GM18498 (cell line): ENCODE results near the gene GYPB.
"Not testable (repeated sequence)": the region's sequence is repeated elsewhere in the genome, so short reads cannot be mapped to it uniquely, and the experiment has no call there.

Source experiments
- ATAC-seq: cut with Tn5 transposase; IDR thresholded peaks from one replicate; pipeline ENCODE4 v1.9.1; 2021; ENCODE audit warnings: mild to moderate bottlenecking, moderate library complexity; ENCODE audit not compliant: unreplicated experiment

GYPB gene

GRCh38 chr4:144016057-144016605 is 3.0 kb downstream of the GYPB start:
- not testable (repeated sequence) for ATAC-seq

GRCh38 chr4:144014808-144015207 is 4.4 kb downstream of the GYPB start:
- ATAC-seq, result no peak

GRCh38 chr4:144008602-144009001 is 10.6 kb downstream of the GYPB start:
- not testable (repeated sequence) for ATAC-seq

- ATAC-seq, result not testable (repeated sequence)
Observed at GRCh38 chr4:144007960-144008359, 11.2 kb downstream of the GYPB start.

GRCh38 chr4:144006200-144006803 is 12.9 kb downstream of the GYPB start:
- not testable (repeated sequence) for ATAC-seq

GRCh38 chr4:144005558-144005953 is 13.6 kb downstream of the GYPB start:
- not testable (repeated sequence) for ATAC-seq

GRCh38 chr4:144004868-144005557 is 14.2 kb downstream of the GYPB start:
- ATAC-seq, result not testable (repeated sequence)

GRCh38 chr4:144003890-144004265 is 15.3 kb downstream of the GYPB start:
- ATAC-seq, result not testable (repeated sequence)

GRCh38 chr4:144003205-144003889 is 15.8 kb downstream of the GYPB start:
- not testable (repeated sequence) for ATAC-seq

GRCh38 chr4:144000331-144000995 is 18.7 kb downstream of the GYPB start:
- not testable (repeated sequence) for ATAC-seq

GRCh38 chr4:143996193-143996592 is 23.0 kb downstream of the GYPB start:
- not testable (repeated sequence) for ATAC-seq

- not testable (repeated sequence) for ATAC-seq
Observed at GRCh38 chr4:143991761-143992160, 27.4 kb downstream of the GYPB start.

- ATAC-seq, result not testable (repeated sequence)
Observed at GRCh38 chr4:143990717-143991116, 28.5 kb downstream of the GYPB start.

GRCh38 chr4:143986180-143986579 is 33.0 kb downstream of the GYPB start:
- ATAC-seq, result no peak

GRCh38 chr4:143980776-143981175 is 38.4 kb downstream of the GYPB start:
- ATAC-seq, result not testable (repeated sequence)

GRCh38 chr4:143975527-143975926 is 43.7 kb downstream of the GYPB start:
- not testable (repeated sequence) for ATAC-seq

GRCh38 chr4:143974021-143974420 is 45.2 kb downstream of the GYPB start:
- not testable (repeated sequence) for ATAC-seq

- ATAC-seq, result no peak
Observed at GRCh38 chr4:143961075-143961474, 58.1 kb downstream of the GYPB start.

- not testable (repeated sequence) for ATAC-seq
Observed at GRCh38 chr4:143955306-143955705, 63.9 kb downstream of the GYPB start.

- not testable (repeated sequence) for ATAC-seq
Observed at GRCh38 chr4:143951458-143951972, 67.7 kb downstream of the GYPB start.

GRCh38 chr4:143950967-143951366 is 68.2 kb downstream of the GYPB start:
- ATAC-seq, result not testable (repeated sequence)
